Ishikawa (cell line): Measurements from ENCODE around the gene PDCD1.

Source experiments
- CEBPB ChIP-seq: IDR thresholded peaks from 2 replicates; pipeline ENCODE4 v1.6.1; 2012
- CREB1 ChIP-seq: IDR thresholded peaks from 2 replicates; pipeline ENCODE4 v1.6.1; 2012; ENCODE audit warnings: low read depth
- EGR1 ChIP-seq: IDR thresholded peaks from 2 replicates; pipeline ENCODE4 v1.6.1; 2012
- EP300 ChIP-seq: IDR thresholded peaks from 2 replicates; pipeline ENCODE4 v1.6.1; 2012; ENCODE audit warnings: borderline replicate concordance
- FOXM1 ChIP-seq: IDR thresholded peaks from 2 replicates; pipeline ENCODE4 v1.6.1; 2012; ENCODE audit warnings: low read depth, borderline replicate concordance
- NFIC ChIP-seq: IDR thresholded peaks from 2 replicates; pipeline ENCODE4 v1.6.1; 2012
- RAD21 ChIP-seq: IDR thresholded peaks from 2 replicates; pipeline ENCODE4 v1.6.1; 2012; ENCODE audit warnings: low read depth
- TAF1 ChIP-seq: IDR thresholded peaks from 2 replicates; pipeline ENCODE4 v1.6.1; 2012; ENCODE audit warnings: low read depth, mild to moderate bottlenecking
- TCF12 ChIP-seq: IDR thresholded peaks from 2 replicates; pipeline ENCODE4 v1.6.1; 2012; ENCODE audit warnings: low read depth
- TEAD4 ChIP-seq: IDR thresholded peaks from 2 replicates; pipeline ENCODE4 v1.6.1; 2012
- YY1 ChIP-seq: IDR thresholded peaks from 2 replicates; pipeline ENCODE4 v1.6.1; 2012; ENCODE audit warnings: low read depth
- ZBTB7A ChIP-seq: IDR thresholded peaks from 2 replicates; pipeline ENCODE4 v1.6.1; 2012; ENCODE audit warnings: low read depth
- TF ChIP-seq, protein P1 (sequence below): IDR thresholded peaks from 2 replicates; pipeline ENCODE4 v1.6.1; 2012; ENCODE audit warnings: low read depth, mild to moderate bottlenecking
- TF ChIP-seq, protein P2 (sequence below): IDR thresholded peaks from 2 replicates; pipeline ENCODE4 v1.6.1; 2012
- TF ChIP-seq, protein P3 (sequence below): IDR thresholded peaks from 2 replicates; pipeline ENCODE4 v1.6.1; 2012

Gene PDCD1

DNA sequence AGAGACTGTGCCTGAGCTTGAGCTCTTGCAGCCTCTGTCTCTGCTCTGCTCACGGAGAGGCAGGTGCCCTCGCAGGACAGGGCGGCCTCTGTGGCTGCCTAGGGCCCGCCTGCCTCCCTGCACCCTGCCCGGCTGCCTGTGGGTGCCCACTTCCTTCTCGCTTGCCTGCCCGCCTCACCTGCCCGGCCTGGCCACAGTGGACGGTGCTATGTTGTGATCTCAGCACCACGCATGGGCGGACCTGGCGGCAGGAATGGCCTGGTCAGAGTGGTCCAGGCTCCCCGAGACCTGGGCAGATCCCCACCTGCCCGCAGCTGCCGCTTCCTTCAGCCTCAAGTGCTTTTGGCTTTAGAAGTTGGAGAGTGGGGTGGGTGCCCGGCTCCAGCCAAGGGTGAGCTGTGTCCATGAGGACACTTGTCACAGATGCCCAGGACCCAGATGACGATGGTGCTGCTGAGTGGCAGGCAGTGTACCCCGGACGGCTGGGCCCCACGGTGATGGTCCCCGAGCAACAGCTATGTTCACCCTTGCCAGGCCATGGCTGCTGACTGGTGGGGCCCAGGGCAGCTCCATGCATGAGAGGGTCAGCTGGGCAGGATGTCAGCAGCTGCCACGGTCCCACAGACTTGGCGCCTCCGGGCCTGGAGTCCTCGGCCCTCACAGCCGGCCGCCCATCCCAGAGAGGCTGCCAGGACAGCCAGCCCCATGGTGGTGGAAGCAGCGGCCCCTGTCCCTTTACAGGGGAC lies 36.2 kb upstream of the PDCD1 start:
- TF ChIP-seq TCF12 (no peak), EP300 (no peak), NFIC (no peak), TAF1 (no peak), ZBTB7A (no peak), FOXM1 (no peak), YY1 (no peak), CREB1 (no peak), TEAD4 (no peak)
- TF ChIP-seq, protein P1, sequence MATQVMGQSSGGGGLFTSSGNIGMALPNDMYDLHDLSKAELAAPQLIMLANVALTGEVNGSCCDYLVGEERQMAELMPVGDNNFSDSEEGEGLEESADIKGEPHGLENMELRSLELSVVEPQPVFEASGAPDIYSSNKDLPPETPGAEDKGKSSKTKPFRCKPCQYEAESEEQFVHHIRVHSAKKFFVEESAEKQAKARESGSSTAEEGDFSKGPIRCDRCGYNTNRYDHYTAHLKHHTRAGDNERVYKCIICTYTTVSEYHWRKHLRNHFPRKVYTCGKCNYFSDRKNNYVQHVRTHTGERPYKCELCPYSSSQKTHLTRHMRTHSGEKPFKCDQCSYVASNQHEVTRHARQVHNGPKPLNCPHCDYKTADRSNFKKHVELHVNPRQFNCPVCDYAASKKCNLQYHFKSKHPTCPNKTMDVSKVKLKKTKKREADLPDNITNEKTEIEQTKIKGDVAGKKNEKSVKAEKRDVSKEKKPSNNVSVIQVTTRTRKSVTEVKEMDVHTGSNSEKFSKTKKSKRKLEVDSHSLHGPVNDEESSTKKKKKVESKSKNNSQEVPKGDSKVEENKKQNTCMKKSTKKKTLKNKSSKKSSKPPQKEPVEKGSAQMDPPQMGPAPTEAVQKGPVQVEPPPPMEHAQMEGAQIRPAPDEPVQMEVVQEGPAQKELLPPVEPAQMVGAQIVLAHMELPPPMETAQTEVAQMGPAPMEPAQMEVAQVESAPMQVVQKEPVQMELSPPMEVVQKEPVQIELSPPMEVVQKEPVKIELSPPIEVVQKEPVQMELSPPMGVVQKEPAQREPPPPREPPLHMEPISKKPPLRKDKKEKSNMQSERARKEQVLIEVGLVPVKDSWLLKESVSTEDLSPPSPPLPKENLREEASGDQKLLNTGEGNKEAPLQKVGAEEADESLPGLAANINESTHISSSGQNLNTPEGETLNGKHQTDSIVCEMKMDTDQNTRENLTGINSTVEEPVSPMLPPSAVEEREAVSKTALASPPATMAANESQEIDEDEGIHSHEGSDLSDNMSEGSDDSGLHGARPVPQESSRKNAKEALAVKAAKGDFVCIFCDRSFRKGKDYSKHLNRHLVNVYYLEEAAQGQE: no peak
- TF ChIP-seq, protein P2, sequence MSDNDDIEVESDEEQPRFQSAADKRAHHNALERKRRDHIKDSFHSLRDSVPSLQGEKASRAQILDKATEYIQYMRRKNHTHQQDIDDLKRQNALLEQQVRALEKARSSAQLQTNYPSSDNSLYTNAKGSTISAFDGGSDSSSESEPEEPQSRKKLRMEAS: no peak
- TF ChIP-seq, protein P3, sequence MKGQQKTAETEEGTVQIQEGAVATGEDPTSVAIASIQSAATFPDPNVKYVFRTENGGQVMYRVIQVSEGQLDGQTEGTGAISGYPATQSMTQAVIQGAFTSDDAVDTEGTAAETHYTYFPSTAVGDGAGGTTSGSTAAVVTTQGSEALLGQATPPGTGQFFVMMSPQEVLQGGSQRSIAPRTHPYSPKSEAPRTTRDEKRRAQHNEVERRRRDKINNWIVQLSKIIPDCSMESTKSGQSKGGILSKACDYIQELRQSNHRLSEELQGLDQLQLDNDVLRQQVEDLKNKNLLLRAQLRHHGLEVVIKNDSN: no peak

DNA sequence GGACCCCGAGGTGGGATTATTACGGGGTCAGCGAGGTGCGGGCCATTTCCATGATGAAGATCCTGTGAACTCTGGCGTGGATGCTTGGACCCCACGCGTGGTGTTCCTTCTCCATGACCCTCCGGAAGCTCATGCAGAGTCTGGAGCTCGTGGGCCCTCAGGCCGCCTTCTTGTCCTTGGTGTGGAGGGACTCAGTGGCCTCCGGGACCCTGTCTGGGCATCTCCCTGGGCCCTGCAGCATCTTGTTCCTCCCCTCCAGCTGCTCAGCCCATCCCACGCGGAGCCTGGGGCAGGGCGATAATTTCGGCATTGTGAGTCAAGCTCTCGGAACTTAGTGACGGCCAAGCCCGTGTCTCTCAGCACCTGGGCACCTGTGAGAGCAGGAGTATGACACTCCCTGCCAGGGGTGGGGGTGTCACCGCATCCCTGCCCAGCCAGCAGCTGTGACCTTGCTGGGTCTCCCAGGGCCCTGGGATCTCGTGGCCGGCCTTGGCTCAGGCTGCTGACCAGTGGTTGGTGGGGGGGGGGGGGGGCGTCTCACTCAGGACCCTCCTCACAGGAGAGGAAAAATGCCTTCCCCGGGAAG lies 35.5 kb upstream of the PDCD1 start:
- TF ChIP-seq FOXM1: no peak
- TF ChIP-seq CEBPB: no peak
- TF ChIP-seq RAD21: no peak
- TF ChIP-seq TEAD4: no peak
- TF ChIP-seq, protein P1: no peak
- TF ChIP-seq, protein P3: no peak
- no peak for TF ChIP-seq TCF12
- no peak for TF ChIP-seq ZBTB7A
- no peak for TF ChIP-seq CREB1
- TF ChIP-seq EGR1: no peak
- TF ChIP-seq YY1: no peak
- no peak for TF ChIP-seq TAF1
- no peak for TF ChIP-seq NFIC
- TF ChIP-seq, protein P2: no peak
- TF ChIP-seq EP300: no peak

DNA sequence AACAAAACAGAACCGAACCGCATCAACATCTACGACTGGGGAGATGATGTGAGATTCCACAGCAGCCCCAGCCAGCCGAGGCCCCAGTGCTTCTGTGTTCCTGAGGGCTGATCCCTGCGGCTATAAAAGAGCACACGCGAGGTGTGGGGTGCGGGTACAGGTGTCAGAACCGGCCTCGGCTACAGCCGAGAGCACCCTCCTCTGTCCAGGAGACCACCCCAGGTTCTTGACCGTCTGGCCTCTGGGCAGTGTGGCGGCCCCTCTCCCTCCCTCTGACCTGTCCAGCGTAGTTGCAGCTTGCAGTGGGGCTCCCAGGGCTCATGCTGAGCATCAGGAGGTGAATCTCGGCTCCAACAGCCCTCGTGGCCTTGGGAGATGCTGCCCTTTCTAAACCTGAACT lies 34.6 kb upstream of the PDCD1 start:
- TF ChIP-seq FOXM1 (no peak), ZBTB7A (no peak), CEBPB (no peak), YY1 (no peak), EGR1 (no peak)

DNA sequence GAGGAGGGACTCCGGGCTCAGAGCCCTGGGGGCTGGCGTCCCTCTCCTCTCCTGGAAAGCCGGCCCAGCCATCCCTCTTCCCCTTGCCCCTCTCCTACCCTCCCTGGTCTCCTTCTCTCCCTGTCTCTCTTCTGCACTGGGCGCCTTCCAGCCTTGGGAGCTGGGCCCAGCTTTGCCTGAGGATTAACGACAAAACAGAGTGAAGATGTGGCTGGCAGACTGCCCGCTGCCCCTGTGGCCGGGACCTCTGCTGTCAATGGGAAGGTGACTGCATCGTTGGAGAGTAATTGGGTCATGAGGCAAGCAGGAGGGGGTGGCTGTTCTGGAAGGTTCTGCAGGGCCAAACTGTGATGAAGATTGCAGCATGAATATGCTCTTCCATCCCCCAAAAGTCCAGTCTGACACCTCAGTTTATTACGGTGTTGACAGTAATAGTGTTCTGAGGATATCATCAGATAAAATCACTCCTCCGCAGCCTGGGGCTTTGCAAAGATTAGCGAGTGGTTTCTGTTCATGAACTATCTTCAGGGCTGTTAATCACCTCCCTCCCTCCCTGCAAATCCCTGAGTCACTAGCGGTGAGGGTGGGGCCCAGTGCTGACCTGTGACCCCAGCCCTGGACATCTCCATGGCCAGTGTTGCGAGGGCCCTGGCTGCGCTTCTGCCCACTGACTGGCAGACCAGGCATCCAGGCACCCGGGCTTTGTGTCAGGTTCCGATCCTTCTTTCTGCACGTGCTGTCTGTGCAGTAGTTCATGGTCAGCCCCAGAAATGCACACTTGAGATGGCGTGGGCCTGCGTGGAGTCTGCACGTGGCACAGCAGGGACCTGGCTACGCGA lies 33.8 kb upstream of the PDCD1 start:
- TF ChIP-seq FOXM1 (no peak), YY1 (no peak), EP300 (no peak), RAD21 (no peak)
- TF ChIP-seq, protein P3: no peak

DNA sequence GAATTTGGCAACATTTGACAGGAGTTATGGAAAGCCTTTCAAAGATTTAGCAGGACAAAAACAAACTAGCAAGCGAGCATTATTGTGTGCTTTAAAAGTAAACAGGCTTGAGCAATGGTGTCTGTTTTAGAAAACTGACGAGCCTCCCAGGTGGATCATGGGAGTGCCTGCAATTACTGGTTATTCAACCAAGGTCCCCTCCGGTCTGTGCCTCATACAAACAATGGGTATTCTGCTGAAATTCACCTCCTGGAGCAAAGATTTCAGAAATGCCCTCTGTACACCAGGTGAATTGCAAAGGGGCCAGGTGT lies 33.2 kb upstream of the PDCD1 start:
- no peak for TF ChIP-seq YY1
- no peak for TF ChIP-seq TEAD4
- TF ChIP-seq EGR1: no peak
- no peak for TF ChIP-seq EP300
- TF ChIP-seq, protein P1: no peak
- TF ChIP-seq CEBPB: no peak
- TF ChIP-seq, protein P2: no peak
- no peak for TF ChIP-seq CREB1
- TF ChIP-seq, protein P3: no peak
- no peak for TF ChIP-seq NFIC
- TF ChIP-seq TCF12: no peak
- TF ChIP-seq ZBTB7A: no peak
- TF ChIP-seq FOXM1: no peak
- no peak for TF ChIP-seq TAF1
- TF ChIP-seq RAD21: no peak
